ENCODE measurements around the gene ARTN. TPM values are rescaled to one million over a fixed set of nuclear protein-coding genes. Genes with fewer than 3 reads are reported as not detected.
A peak's percentile ranks its signal among the peaks of the same experiment; 100 is the strongest.

The ARTN gene
- total and polyA plus RNA-seq, 7 donors = 0.05 to 0.79 (median 0.43) TPM; not detected in 1

GRCh38 chr1:43947061-43947873, 13.7 kb downstream of the ARTN start:
- H3K36me3 ChIP-seq (ENCODE audit: insufficient read depth in 1 of 2, low read depth in 1 of 2) = peaks cover 0 to 25% of the 10 kb centered on the region in 2 donors
- peak overlapping the region; percentile 79 for H3K4me3 ChIP-seq
- DNase-seq = peak; percentile 59 to 89
- ATAC-seq = peak; percentile 53 to 73 (median 68)
- intact Hi-C loops (cut with DNase I) = loop anchor here in 1 of 2 donors (10.0 kb wide), 1 partner anchor 412 kb away; the partner anchor contains the start of gene PTPRF
- WGBS, 3 donors = 1 to 3% (median 3%) methylated on average over 27 of the region's 27 CpGs
- peak overlapping the region; percentile 99 for H3K27ac ChIP-seq
- no peaks in the 10 kb centered on the region for H3K27me3 ChIP-seq (ENCODE audit: insufficient read depth in 3 of 3, low read length in 2 of 3)
- H3K4me1 ChIP-seq = peaks cover 55% of the 10 kb centered on the region
- no peak for TF ChIP-seq CTCF (IDR thresholded peaks at IDR 0.05)
- no peaks in the 10 kb centered on the region for H3K9me3 ChIP-seq

- Histone ChIP-seq H3K27ac (peak overlapping the region; percentile 99), H3K9me3 (no peaks in the 10 kb centered on the region), H3K4me1 (peaks cover 62% of the 10 kb centered on the region), H3K27me3 (ENCODE audit: insufficient read depth in 3 of 3, low read length in 2 of 3) (no peaks in the 10 kb centered on the region), H3K36me3 (ENCODE audit: insufficient read depth in 1 of 2, low read depth in 1 of 2) (peaks cover 0 to 25% of the 10 kb centered on the region in 2 donors), H3K4me3 (peak overlapping the region; percentile 79)
- no peak for TF ChIP-seq CTCF (IDR thresholded peaks at IDR 0.05)
- ATAC-seq (no peak), DNase-seq (no peak)
- 10 to 17% (median 11%) methylated on average over 3 of the region's 3 CpGs for WGBS, 3 donors
- intact Hi-C loops (cut with DNase I) = loop anchor here in 1 of 2 donors (10.0 kb wide), 1 partner anchor 413 kb away; the partner anchor contains the start of gene PTPRF
Measured at GRCh38 chr1:43947874-43948437, 14.4 kb downstream of the ARTN start.

GRCh38 chr1:43949678-43950077, 16.1 kb downstream of the ARTN start:
- Histone ChIP-seq H3K36me3 (ENCODE audit: insufficient read depth in 1 of 2, low read depth in 1 of 2) (peaks cover 0 to 25% of the 10 kb centered on the region in 2 donors), H3K27me3 (ENCODE audit: insufficient read depth in 3 of 3, low read length in 2 of 3) (no peaks in the 10 kb centered on the region), H3K9me3 (no peaks in the 10 kb centered on the region), H3K27ac (peak overlapping the region; percentile 99), H3K4me3 (peak overlapping the region; percentile 79), H3K4me1 (peaks cover 78% of the 10 kb centered on the region)
- DNase-seq (no peak), ATAC-seq (no peak)
- no peak for TF ChIP-seq CTCF (IDR thresholded peaks at IDR 0.05)
- intact Hi-C loops (cut with DNase I) = loop anchor here (2.0 to 10.0 kb wide), 2 partner anchors 21 to 415 kb away; partner anchors contain the start of genes DPH2 (in 1 of the 2) and PTPRF (in 1 of the 2)
- 37 to 57% (median 46%) methylated on average over 13 of the region's 13 CpGs for WGBS, 3 donors

GRCh38 chr1:43951021-43951985, 17.7 kb downstream of the ARTN start:
- no peaks in the 10 kb centered on the region for H3K27me3 ChIP-seq (ENCODE audit: insufficient read depth in 3 of 3, low read length in 2 of 3)
- no peak for DNase-seq
- no peak for ATAC-seq
- H3K9me3 ChIP-seq = no peaks in the 10 kb centered on the region
- H3K4me1 ChIP-seq = peaks cover 75% of the 10 kb centered on the region
- TF ChIP-seq CTCF (IDR thresholded peaks at IDR 0.05) = no peak
- H3K27ac ChIP-seq = peak overlapping the region; percentile 99
- WGBS, 3 donors = 74 to 85% (median 79%) methylated on average over 4 of the region's 4 CpGs
- peaks cover 0 to 37% of the 10 kb centered on the region in 2 donors for H3K36me3 ChIP-seq (ENCODE audit: insufficient read depth in 1 of 2, low read depth in 1 of 2)
- intact Hi-C loops (cut with DNase I) = loop anchor here in 1 of 2 donors (2.0 kb wide), 1 partner anchor 19 kb away; the partner anchor contains the start of gene DPH2
- peak overlapping the region; percentile 79 for H3K4me3 ChIP-seq

Data from psoas muscle (tissue), 8 donors.